ENCODE measurements around the gene LMF1. TPM values are rescaled to one million over a fixed set of nuclear protein-coding genes. Genes with fewer than 3 reads are reported as not detected.

The LMF1 gene
- total and polyA plus RNA-seq, 12 donors: 5.1 to 15.4 (median 7.6) TPM

GRCh38 chr16:931171-931570 is 39.6 kb downstream of the LMF1 start:
- no peak for DNase-seq
- no peaks in the 10 kb centered on the region for H3K27me3 ChIP-seq
- H3K27ac ChIP-seq: no peak overlapping the region
- H3K9me3 ChIP-seq: peaks cover 0 to 5% (median 0%) of the 10 kb centered on the region in 11 donors
- H3K4me1 ChIP-seq: no peaks in the 10 kb centered on the region
- no peak overlapping the region for H3K4me3 ChIP-seq
- peaks cover 0 to 46% (median 8%) of the 10 kb centered on the region in 9 donors for H3K36me3 ChIP-seq
- TF ChIP-seq, protein P1, sequence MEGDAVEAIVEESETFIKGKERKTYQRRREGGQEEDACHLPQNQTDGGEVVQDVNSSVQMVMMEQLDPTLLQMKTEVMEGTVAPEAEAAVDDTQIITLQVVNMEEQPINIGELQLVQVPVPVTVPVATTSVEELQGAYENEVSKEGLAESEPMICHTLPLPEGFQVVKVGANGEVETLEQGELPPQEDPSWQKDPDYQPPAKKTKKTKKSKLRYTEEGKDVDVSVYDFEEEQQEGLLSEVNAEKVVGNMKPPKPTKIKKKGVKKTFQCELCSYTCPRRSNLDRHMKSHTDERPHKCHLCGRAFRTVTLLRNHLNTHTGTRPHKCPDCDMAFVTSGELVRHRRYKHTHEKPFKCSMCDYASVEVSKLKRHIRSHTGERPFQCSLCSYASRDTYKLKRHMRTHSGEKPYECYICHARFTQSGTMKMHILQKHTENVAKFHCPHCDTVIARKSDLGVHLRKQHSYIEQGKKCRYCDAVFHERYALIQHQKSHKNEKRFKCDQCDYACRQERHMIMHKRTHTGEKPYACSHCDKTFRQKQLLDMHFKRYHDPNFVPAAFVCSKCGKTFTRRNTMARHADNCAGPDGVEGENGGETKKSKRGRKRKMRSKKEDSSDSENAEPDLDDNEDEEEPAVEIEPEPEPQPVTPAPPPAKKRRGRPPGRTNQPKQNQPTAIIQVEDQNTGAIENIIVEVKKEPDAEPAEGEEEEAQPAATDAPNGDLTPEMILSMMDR (IDR thresholded peaks at IDR 0.05): no peak
- intact Hi-C loops (cut with DNase I): no loop called here
- 90 to 91% methylated on average over 21 of the region's 21 CpGs for WGBS, 2 donors
- no peak for ATAC-seq

DNA sequence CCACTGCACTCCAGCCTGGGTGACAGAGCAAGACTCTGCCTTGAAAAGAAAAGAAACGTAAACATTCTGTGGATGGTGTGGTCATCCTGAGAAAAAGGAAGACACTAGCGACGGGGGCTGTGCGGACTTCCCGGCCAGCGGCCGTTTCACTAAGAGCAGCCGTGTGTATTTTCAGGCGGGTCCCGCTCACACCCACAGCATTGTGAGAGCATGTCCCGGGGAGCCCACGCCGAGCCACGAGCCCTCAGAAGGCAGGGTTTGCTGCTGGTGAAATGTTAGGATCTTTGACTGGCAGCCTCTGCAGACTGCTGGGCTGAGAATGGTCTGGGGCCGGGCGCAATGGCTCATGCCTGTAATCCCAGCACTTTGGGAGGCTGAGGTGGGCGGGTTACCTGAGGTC is 40.3 kb downstream of the LMF1 start:
- WGBS, 2 donors: 93 to 95% methylated on average over 17 of the region's 17 CpGs
- no peak overlapping the region for H3K4me3 ChIP-seq
- peaks cover 0 to 9% (median 0%) of the 10 kb centered on the region in 11 donors for H3K9me3 ChIP-seq
- DNase-seq: no peak
- peaks cover 0 to 46% (median 8%) of the 10 kb centered on the region in 9 donors for H3K36me3 ChIP-seq
- no peaks in the 10 kb centered on the region for H3K4me1 ChIP-seq
- intact Hi-C loops (cut with DNase I): no loop called here
- TF ChIP-seq, protein P1 (IDR thresholded peaks at IDR 0.05): no peak
- H3K27me3 ChIP-seq: no peaks in the 10 kb centered on the region
- H3K27ac ChIP-seq: no peak overlapping the region
- ATAC-seq: no peak

GRCh38 chr16:930076-930475 is 40.7 kb downstream of the LMF1 start:
- TF ChIP-seq, protein P1 (IDR thresholded peaks at IDR 0.05): no peak

GRCh38 chr16:929227-930073 is 41.3 kb downstream of the LMF1 start:
- peaks cover 0 to 9% (median 0%) of the 10 kb centered on the region in 11 donors for H3K9me3 ChIP-seq
- H3K4me1 ChIP-seq: no peaks in the 10 kb centered on the region
- H3K27me3 ChIP-seq: no peaks in the 10 kb centered on the region
- ATAC-seq (no peak), DNase-seq (no peak)
- WGBS, 2 donors: 91% methylated on average over 45 of the region's 45 CpGs
- TF ChIP-seq, protein P1 (IDR thresholded peaks at IDR 0.05): no peak
- H3K27ac ChIP-seq: no peak overlapping the region
- H3K36me3 ChIP-seq: peaks cover 0 to 46% (median 8%) of the 10 kb centered on the region in 9 donors
- intact Hi-C loops (cut with DNase I): no loop called here
- H3K4me3 ChIP-seq: no peak overlapping the region

More at GRCh38 chr16:930076-930475, 40.7 kb downstream of the LMF1 start:
- Histone ChIP-seq H3K36me3 (peaks cover 0 to 46% (median 8%) of the 10 kb centered on the region in 9 donors), H3K27ac (no peak overlapping the region), H3K9me3 (peaks cover 0 to 9% (median 0%) of the 10 kb centered on the region in 11 donors), H3K27me3 (no peaks in the 10 kb centered on the region), H3K4me1 (no peaks in the 10 kb centered on the region), H3K4me3 (no peak overlapping the region)
- WGBS, 2 donors: 86 to 95% methylated on average over 20 of the region's 20 CpGs
- ATAC-seq: no peak
- intact Hi-C loops (cut with DNase I): no loop called here
- DNase-seq: no peak

Measured in heart right ventricle (tissue), 16 donors.